Endothelial cell of umbilical vein (primary cell): Measurements from ENCODE around the gene AKT2. TPM values are rescaled to one million over a fixed set of nuclear protein-coding genes. Genes with fewer than 3 reads are reported as not detected.

ENCODE experiments used
- BruUV-seq: library from RNA; stranded (reverse); fragments of 400-500 nt; replicated peaks from 2 replicates; lab custom pipeline; 2021; lab: Mats Ljungman, UMichigan
- CTCF ChIA-PET: fragments of 300-600, 350-600 bp; sonication (Branson Sonifier 250); formaldehyde crosslinking; loops from one replicate; lab custom pipeline; 2021; ENCODE audit warnings: antibody characterized with exemption, inconsistent platforms; lab: Charles Lee
- POLR2A ChIA-PET: fragments of 300-600, 350-600 bp; sonication (Branson Sonifier 250); formaldehyde crosslinking; loops from one replicate; lab custom pipeline; 2021; ENCODE audit warnings: antibody characterized with exemption, inconsistent platforms; lab: Charles Lee
- DNase-seq: peaks from one replicate; pipeline ENCODE4 v3.0.0-alpha.2; 2011; ENCODE audit warnings: low read depth, low spot score
- FAIRE-seq: peaks from 2 replicates; lab custom pipeline; 2011; peaks lifted over from hg19 to GRCh38; lab: Jason Lieb, UNC
- H2AFZ ChIP-seq: 2 replicates; pipeline ENCODE4 v1.6.0; 2012; ENCODE audit warnings: low read depth, low read length, control low read depth, inconsistent platforms
- H3K27ac ChIP-seq: 2 replicates; pipeline ENCODE4 v1.5.1; 2011; ENCODE audit warnings: low read depth, mild to moderate bottlenecking, control low read depth, low read length, moderate library complexity; ENCODE audit not compliant: insufficient read depth
- H3K27me3 ChIP-seq, 2 experiments: 2 replicates each; pipeline versions ENCODE4 v1.6.0 to v1.6.1; 2011; ENCODE audit warnings: low read length in 2 of 2, mixed read lengths in 1 of 2; ENCODE audit not compliant: control insufficient read depth in 2 of 2, insufficient read depth in 2 of 2
- H3K36me3 ChIP-seq, 2 experiments: 2 replicates in 1 of 2; 3 replicates in 1 of 2; pipeline ENCODE4 v1.5.1; 2011; ENCODE audit warnings: low read length in 2 of 2, mild to moderate bottlenecking in 1 of 2, moderate library complexity in 1 of 2; ENCODE audit not compliant: control insufficient read depth in 2 of 2, insufficient read depth in 2 of 2; ENCODE audit errors: extremely low read depth in 1 of 2
- H3K4me1 ChIP-seq: 3 replicates; pipeline ENCODE4 v1.5.1; 2011; ENCODE audit warnings: mild to moderate bottlenecking, low read length; ENCODE audit not compliant: control insufficient read depth, insufficient read depth; ENCODE audit errors: extremely low read depth
- H3K4me2 ChIP-seq: 2 replicates; pipeline ENCODE4 v1.6.1; 2011; ENCODE audit warnings: low read length, control low read depth, mixed read lengths; ENCODE audit not compliant: insufficient read depth
- H3K4me3 ChIP-seq, 3 experiments: fragments of 200-600 bp in 1 of 3; sonication (generic), shearing (Covaris generic) in 1 of 3; replicated peaks in 1 of 3; 2 replicates each; pipeline ENCODE4 v1.5.1; 2011 to 2016; ENCODE audit warnings: control low read depth in 3 of 3, low read length in 3 of 3, mild to moderate bottlenecking in 2 of 3, inconsistent platforms in 1 of 3, low read depth in 1 of 3, moderate library complexity in 1 of 3; ENCODE audit not compliant: insufficient read depth in 1 of 3
- H3K79me2 ChIP-seq: 2 replicates; pipeline ENCODE4 v1.6.0; 2012; ENCODE audit warnings: low read length, inconsistent platforms; ENCODE audit not compliant: control insufficient read depth, insufficient read depth
- H3K9ac ChIP-seq: replicated peaks from 2 replicates; pipeline ENCODE3; 2011; ENCODE audit warnings: low read length, control low read depth; ENCODE audit not compliant: insufficient read depth; ENCODE audit errors: extremely low read depth
- H3K9me1 ChIP-seq: replicated peaks from 3 replicates; pipeline ENCODE4 v1.6.0; 2011; ENCODE audit warnings: mild to moderate bottlenecking, low read length; ENCODE audit not compliant: control insufficient read depth, insufficient read depth; ENCODE audit errors: extremely low read depth
- H3K9me3 ChIP-seq: replicated peaks from 2 replicates; pipeline ENCODE4 v1.5.1; 2012; ENCODE audit warnings: low read length, inconsistent platforms; ENCODE audit not compliant: control insufficient read depth, insufficient read depth
- H4K20me1 ChIP-seq: replicated peaks from 2 replicates; pipeline ENCODE3; 2011; ENCODE audit warnings: mild to moderate bottlenecking, low read length; ENCODE audit not compliant: control insufficient read depth, insufficient read depth; ENCODE audit errors: extremely low read depth
- CTCF ChIP-seq, 2 donors: IDR thresholded peaks; 1 replicate in 1 of 2; 2 replicates in 1 of 2; pipeline ENCODE4 v1.5.1; 2011; ENCODE audit warnings: low read length in 2 of 2, mild to moderate bottlenecking in 2 of 2, moderate library complexity in 2 of 2, control low read depth in 1 of 2, inconsistent platforms in 1 of 2, low read depth in 1 of 2; ENCODE audit not compliant: insufficient read depth in 1 of 2; ENCODE audit errors: extremely low read depth in 1 of 2
- EZH2 ChIP-seq: IDR thresholded peaks from 2 replicates; pipeline ENCODE4 v1.6.1; 2012; ENCODE audit warnings: borderline replicate concordance, low read depth, mild to moderate bottlenecking, moderate library complexity, low read length, inconsistent platforms; ENCODE audit not compliant: severe bottlenecking
- FOS ChIP-seq: IDR thresholded peaks from 2 replicates; pipeline ENCODE4 v1.6.1; 2011; ENCODE audit warnings: mild to moderate bottlenecking, low read length, moderate library complexity, borderline replicate concordance; ENCODE audit not compliant: insufficient read depth
- GATA2 ChIP-seq: IDR thresholded peaks from 2 replicates; pipeline ENCODE4 v1.7.0; 2011; ENCODE audit warnings: low read depth, mild to moderate bottlenecking, moderate library complexity, mixed read lengths, low read length; ENCODE audit not compliant: insufficient read length, insufficient read depth
- JUN ChIP-seq: IDR thresholded peaks from 2 replicates; pipeline ENCODE4 v1.6.1; 2011; ENCODE audit warnings: borderline replicate concordance, low read depth; ENCODE audit not compliant: insufficient read length, insufficient read depth
- MAX ChIP-seq: IDR thresholded peaks from 2 replicates; pipeline ENCODE4 v1.6.1; 2011; ENCODE audit not compliant: insufficient read depth, insufficient read length
- MYC ChIP-seq: IDR thresholded peaks from one replicate; pipeline ENCODE4 v1.6.1; 2011; ENCODE audit warnings: mild to moderate bottlenecking, low read depth, low read length
- POLR2A ChIP-seq: IDR thresholded peaks from 2 replicates; pipeline ENCODE4 v1.6.1; 2012; ENCODE audit warnings: low read depth, mild to moderate bottlenecking, control low read depth, low read length
- POLR2AphosphoS5 ChIP-seq: IDR thresholded peaks from 2 replicates; pipeline ENCODE4 v1.6.1; 2012; ENCODE audit warnings: low read depth, mild to moderate bottlenecking, control low read depth, low read length, moderate library complexity; ENCODE audit not compliant: insufficient read depth
- dilution Hi-C: fragments of 300-500 bp; cut with MboI; formaldehyde crosslinking; loops from one replicate; pipeline ENCODE4 v1.15.0; 2019; ENCODE audit warnings: low sequenced_read_pairs; ENCODE audit not compliant: extremely low pct_ligation_motif_present
- intact Hi-C: fragments of 100-400 bp; cut with micrococcal nuclease; formaldehyde crosslinking; loops from one replicate; pipeline ENCODE4 v1.10.0; 2022
- polyA plus RNA-seq, 4 experiments: library from polyadenylated mRNA; depleted of rRNA in 3 of 4; stranded (reverse) in 3 of 4; unstranded in 1 of 4; fragments of >200 nt; gene quantifications; 2 replicates each; pipeline versions ENCODE4 v1.2.1 to v1.2.3, GENCODE V29; 2011 to 2012; ENCODE audit warnings: missing spikeins in 1 of 4
- total RNA-seq: library from RNA; stranded (reverse); gene quantifications from 2 replicates; pipeline ENCODE4 v1.2.3, GENCODE V29; 2021

The AKT2 gene
- total and polyA plus RNA-seq, 2 donors (not counting 3 experiments of a cell fraction or from before 2014, with no cell fraction given): 65.2 to 69.8 TPM

GRCh38 chr19:40213251-40213829 lies 71.8 kb downstream of the AKT2 start:
- no peaks in the 10 kb centered on the region for H3K36me3 ChIP-seq
- ChIA-PET POLR2A (no interaction called here), CTCF (no interaction called here)
- no peak for DNase-seq
- H4K20me1 ChIP-seq: no peaks in the 10 kb centered on the region
- H3K9me1 ChIP-seq: no peaks in the 10 kb centered on the region
- TF ChIP-seq FOS (no peak), EZH2 (no peak), JUN (no peak), GATA2 (no peak), MAX (no peak), POLR2AphosphoS5 (no peak), CTCF (IDR thresholded peaks at IDR 0.05; ENCODE audit: extremely low read depth in 1 of 2, insufficient read depth in 1 of 2, low read depth in 1 of 2, low read length in 2 of 2) (no peak), MYC (no peak), POLR2A (no peak)
- BruUV-seq: no TSS peak
- no peaks in the 10 kb centered on the region for H3K9me3 ChIP-seq
- no peak overlapping the region for H3K9ac ChIP-seq
- no peak overlapping the region for H3K4me3 ChIP-seq
- H3K27me3 ChIP-seq: peaks cover 18% of the 10 kb centered on the region in 2 experiments
- no peak for FAIRE-seq
- H2AFZ ChIP-seq: no peak overlapping the region
- H3K4me1 ChIP-seq: no peaks in the 10 kb centered on the region
- H3K27ac ChIP-seq: no peak overlapping the region
- H3K79me2 ChIP-seq: no peaks in the 10 kb centered on the region
- dilution Hi-C loops: no loop called here
- H3K4me2 ChIP-seq: no peak overlapping the region
- intact Hi-C loops: no loop called here
